PC-3 (cell line): ENCODE data around the gene IYD.

Experiments
- EZH2 ChIP-seq: fragments of 300-600 bp; sonication (generic); IDR thresholded peaks from one replicate; pipeline ENCODE4 v1.6.1; 2017; ENCODE audit warnings: antibody characterized with exemption, mild to moderate bottlenecking, low read length; ENCODE audit not compliant: unreplicated experiment
- EZH2phosphoT487 ChIP-seq: fragments of 300-600 bp; sonication (generic); IDR thresholded peaks from 2 replicates; pipeline ENCODE4 v1.6.1; 2018; ENCODE audit warnings: mild to moderate bottlenecking, antibody characterized with exemption, low read length, borderline replicate concordance
- TF ChIP-seq, protein P1 (sequence below): fragments of 300-600 bp; sonication (generic); conservative IDR thresholded peaks from 2 replicates; pipeline ENCODE4 v1.5.1; 2017; ENCODE audit warnings: antibody characterized with exemption, low read depth, mild to moderate bottlenecking, low read length

- TF ChIP-seq, protein P1, sequence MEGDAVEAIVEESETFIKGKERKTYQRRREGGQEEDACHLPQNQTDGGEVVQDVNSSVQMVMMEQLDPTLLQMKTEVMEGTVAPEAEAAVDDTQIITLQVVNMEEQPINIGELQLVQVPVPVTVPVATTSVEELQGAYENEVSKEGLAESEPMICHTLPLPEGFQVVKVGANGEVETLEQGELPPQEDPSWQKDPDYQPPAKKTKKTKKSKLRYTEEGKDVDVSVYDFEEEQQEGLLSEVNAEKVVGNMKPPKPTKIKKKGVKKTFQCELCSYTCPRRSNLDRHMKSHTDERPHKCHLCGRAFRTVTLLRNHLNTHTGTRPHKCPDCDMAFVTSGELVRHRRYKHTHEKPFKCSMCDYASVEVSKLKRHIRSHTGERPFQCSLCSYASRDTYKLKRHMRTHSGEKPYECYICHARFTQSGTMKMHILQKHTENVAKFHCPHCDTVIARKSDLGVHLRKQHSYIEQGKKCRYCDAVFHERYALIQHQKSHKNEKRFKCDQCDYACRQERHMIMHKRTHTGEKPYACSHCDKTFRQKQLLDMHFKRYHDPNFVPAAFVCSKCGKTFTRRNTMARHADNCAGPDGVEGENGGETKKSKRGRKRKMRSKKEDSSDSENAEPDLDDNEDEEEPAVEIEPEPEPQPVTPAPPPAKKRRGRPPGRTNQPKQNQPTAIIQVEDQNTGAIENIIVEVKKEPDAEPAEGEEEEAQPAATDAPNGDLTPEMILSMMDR: no peak
- no peak for TF ChIP-seq EZH2
- TF ChIP-seq EZH2phosphoT487: no peak
These were observed 46.3 kb upstream of the IYD start for GRCh38 chr6:150322466-150322871.
